PC-3 (cell line): Measurements from ENCODE around the gene WNT2B. TPM values are rescaled to one million over a fixed set of nuclear protein-coding genes. Genes with fewer than 3 reads are reported as not detected.

Experiments
- ATAC-seq: fragments of 200-7000 bp; cut with Tn5 transposase; 2 replicates; pipeline ENCODE4 v1.9.1; 2020; ENCODE audit warnings: mild to moderate bottlenecking, moderate library complexity
- BruUV-seq: library from RNA; stranded (reverse); fragments of 400-500 nt; replicated peaks from 2 replicates; lab custom pipeline; 2021; lab: Mats Ljungman, UMichigan
- CTCF ChIA-PET: fragments of 300-600 bp; sonication (Branson Sonifier 250); formaldehyde crosslinking; loops from one replicate; lab custom pipeline; 2022; ENCODE audit warnings: antibody characterized with exemption; lab: Charles Lee
- POLR2A ChIA-PET: fragments of 300-600 bp; sonication (Branson Sonifier 250); formaldehyde crosslinking; loops from one replicate; lab custom pipeline; 2022; ENCODE audit warnings: antibody characterized with exemption; ENCODE audit not compliant: unreplicated experiment; lab: Charles Lee
- DNase-seq: peaks from one replicate; pipeline ENCODE4 v3.0.0-alpha.2; 2015
- H2AFZ ChIP-seq: fragments of 300-600 bp; sonication (generic); 2 replicates; pipeline ENCODE4 v1.6.0; 2016; ENCODE audit warnings: antibody characterized with exemption, low read length
- H3F3A ChIP-seq: fragments of 300-600 bp; sonication (generic); one replicate; pipeline ENCODE4 v1.6.0; 2017; ENCODE audit warnings: antibody characterized with exemption, low read length, control low read depth, mild to moderate bottlenecking; ENCODE audit not compliant: unreplicated experiment
- H3K27ac ChIP-seq: fragments of 300-600 bp; sonication (generic); 2 replicates; pipeline ENCODE4 v1.5.1; 2016; ENCODE audit warnings: mild to moderate bottlenecking, low read length
- H3K27me3 ChIP-seq: fragments of 300-600 bp; sonication (generic); 2 replicates; pipeline ENCODE4 v1.6.1; 2016; ENCODE audit warnings: low read length, mixed read lengths
- H3K36me3 ChIP-seq: fragments of 300-600 bp; sonication (generic); 2 replicates; pipeline ENCODE4 v1.6.1; 2016; ENCODE audit warnings: low read depth, mixed run types, low read length, mixed read lengths
- H3K4me1 ChIP-seq: fragments of 300-600 bp; sonication (generic); 2 replicates; pipeline ENCODE4 v1.5.1; 2016; ENCODE audit warnings: low read length; ENCODE audit not compliant: insufficient read depth
- H3K4me2 ChIP-seq: fragments of 300-600 bp; sonication (generic); 2 replicates; pipeline ENCODE4 v1.6.0; 2016; ENCODE audit warnings: low read length
- H3K4me3 ChIP-seq: fragments of 300-600 bp; sonication (generic); 2 replicates; pipeline ENCODE4 v1.5.1; 2016; ENCODE audit warnings: mild to moderate bottlenecking, low read length, mixed read lengths
- H3K79me2 ChIP-seq: fragments of 300-600 bp; sonication (generic); 2 replicates; pipeline ENCODE4 v1.6.1; 2017; ENCODE audit warnings: low read length, mixed read lengths
- H3K9ac ChIP-seq: fragments of 300-600 bp; sonication (generic); 2 replicates; pipeline ENCODE4 v1.6.0; 2016; ENCODE audit warnings: mild to moderate bottlenecking, low read length
- H3K9me2 ChIP-seq: fragments of 300-600 bp; sonication (generic); replicated peaks from 2 replicates; pipeline ENCODE4 v1.6.1; 2016; ENCODE audit warnings: mixed run types, low read length, mixed read lengths
- H3K9me3 ChIP-seq: fragments of 300-600 bp; sonication (generic); 2 replicates; pipeline ENCODE4 v1.6.1; 2016; ENCODE audit warnings: low read length, mixed read lengths
- H4K20me1 ChIP-seq: fragments of 300-600 bp; sonication (generic); 2 replicates; pipeline ENCODE4 v1.6.1; 2016; ENCODE audit warnings: low read length, mixed read lengths
- CTCF ChIP-seq: fragments of 300-600 bp; sonication (generic); conservative IDR thresholded peaks from 2 replicates; pipeline ENCODE4 v1.5.1; 2017; ENCODE audit warnings: antibody characterized with exemption, low read depth, mild to moderate bottlenecking, low read length
- EZH2 ChIP-seq: fragments of 300-600 bp; sonication (generic); IDR thresholded peaks from one replicate; pipeline ENCODE4 v1.6.1; 2017; ENCODE audit warnings: antibody characterized with exemption, mild to moderate bottlenecking, low read length; ENCODE audit not compliant: unreplicated experiment
- EZH2phosphoT487 ChIP-seq: fragments of 300-600 bp; sonication (generic); IDR thresholded peaks from 2 replicates; pipeline ENCODE4 v1.6.1; 2018; ENCODE audit warnings: mild to moderate bottlenecking, antibody characterized with exemption, low read length, borderline replicate concordance
- intact Hi-C: fragments of 100-400 bp; cut with micrococcal nuclease; formaldehyde crosslinking; loops from 2 replicates; pipeline ENCODE4 v1.9.0; 2023
- total RNA-seq: library from RNA; depleted of rRNA; stranded (reverse); fragments of >200 nt; gene quantifications from 2 replicates; pipeline ENCODE4 v1.2.3, GENCODE V29; 2014

Gene WNT2B
- total RNA-seq, 1 experiment from 2014 or later = 0.55 TPM

GRCh38 chr1:112541299-112541698, 32.5 kb downstream of the WNT2B start:
- no peak overlapping the region for H3K4me3 ChIP-seq
- no peak overlapping the region for H3K9ac ChIP-seq
- H3K4me2 ChIP-seq = no peak overlapping the region
- no peak overlapping the region for H2AFZ ChIP-seq
- ChIA-PET CTCF (no interaction called here), POLR2A (no interaction called here)
- peaks cover 3% of the 10 kb centered on the region for H3K36me3 ChIP-seq
- H3K4me1 ChIP-seq = peaks cover 20% of the 10 kb centered on the region
- ATAC-seq (no peak), DNase-seq (no peak)
- H3K27me3 ChIP-seq = no peaks in the 10 kb centered on the region
- no TSS peak for BruUV-seq
- no peaks in the 10 kb centered on the region for H3K9me2 ChIP-seq
- no peak overlapping the region for H3K27ac ChIP-seq
- TF ChIP-seq EZH2 (no peak), CTCF (no peak), EZH2phosphoT487 (no peak)
- H3K79me2 ChIP-seq = no peaks in the 10 kb centered on the region
- no peaks in the 10 kb centered on the region for H3K9me3 ChIP-seq
- intact Hi-C loops = loop anchor here (5.0 kb wide), 1 partner anchor 56 kb away; no protein-coding TSS in a partner anchor
- H4K20me1 ChIP-seq = no peaks in the 10 kb centered on the region
- H3F3A ChIP-seq = peaks cover 3% of the 10 kb centered on the region

- no peaks in the 10 kb centered on the region for H3K9me3 ChIP-seq
- H3K9ac ChIP-seq = no peak overlapping the region
- H3F3A ChIP-seq = peaks cover 3% of the 10 kb centered on the region
- BruUV-seq = no TSS peak
- POLR2A ChIA-PET = no interaction called here
- TF ChIP-seq CTCF (no peak), EZH2 (no peak), EZH2phosphoT487 (no peak)
- no peak for DNase-seq
- H3K4me3 ChIP-seq = no peak overlapping the region
- H4K20me1 ChIP-seq = no peaks in the 10 kb centered on the region
- H3K36me3 ChIP-seq = peaks cover 3% of the 10 kb centered on the region
- CTCF ChIA-PET = no interaction called here
- H3K27me3 ChIP-seq = no peaks in the 10 kb centered on the region
- H3K27ac ChIP-seq = no peak overlapping the region
- no peak overlapping the region for H2AFZ ChIP-seq
- intact Hi-C loops = loop anchor here (5.0 kb wide), 1 partner anchor 55 kb away; no protein-coding TSS in a partner anchor
- no peaks in the 10 kb centered on the region for H3K79me2 ChIP-seq
- no peaks in the 10 kb centered on the region for H3K9me2 ChIP-seq
- H3K4me1 ChIP-seq = peaks cover 20% of the 10 kb centered on the region
- H3K4me2 ChIP-seq = no peak overlapping the region
- no peak for ATAC-seq
Measured at GRCh38 chr1:112542206-112542973, 33.6 kb downstream of the WNT2B start.
